ENCODE measurements around the gene GUCA2B. TPM values are rescaled to one million over a fixed set of nuclear protein-coding genes. Genes with fewer than 3 reads are reported as not detected.
A peak's percentile ranks its signal among the peaks of the same experiment; 100 is the strongest.

Gene GUCA2B
- total and polyA plus RNA-seq, 4 donors, result 1.7 to 3.3 TPM; not detected in 2

GRCh38 chr1:42175314-42176054 lies 22.3 kb downstream of the GUCA2B start:
- Histone ChIP-seq H3K36me3 (ENCODE audit: control insufficient read depth in 4 of 4, insufficient read depth in 3 of 4, low read depth in 1 of 4, low read length in 3 of 4) (peaks cover 0 to 3% (median 0%) of the 10 kb centered on the region in 4 donors), H3K9me3 (ENCODE audit: control insufficient read depth in 4 of 4, low read length in 3 of 4) (no peaks in the 10 kb centered on the region), H3K9ac (ENCODE audit: low read depth in 1 of 2, low read length in 2 of 2) (no peak overlapping the region), H3K4me1 (ENCODE audit: control insufficient read depth in 4 of 4, insufficient read depth in 4 of 4, low read length in 3 of 4) (peaks cover 11 to 29% (median 20%) of the 10 kb centered on the region in 4 donors), H3K27ac (ENCODE audit: low read depth in 1 of 2, low read length in 2 of 2) (no peak overlapping the region), H3K27me3 (ENCODE audit: control insufficient read depth in 4 of 4, insufficient read depth in 4 of 4, low read length in 3 of 4) (no peaks in the 10 kb centered on the region), H3K4me3 (ENCODE audit: low read depth in 1 of 3, low read length in 3 of 3) (no peak overlapping the region)
- no peak for TF ChIP-seq ATF3 (IDR thresholded peaks at IDR 0.05)
- no peak for TF ChIP-seq MAX (IDR thresholded peaks at IDR 0.05)
- TF ChIP-seq HNF4A (conservative IDR thresholded peaks at IDR 0.05), result no peak
- no peak for TF ChIP-seq REST (IDR thresholded peaks at IDR 0.05)
- TF ChIP-seq ZBTB33 (IDR thresholded peaks at IDR 0.05), result no peak
- TF ChIP-seq RXRA (IDR thresholded peaks at IDR 0.05), result no peak
- 96% methylated on average over 7 of the region's 7 CpGs for WGBS
- no peak for DNase-seq (ENCODE audit: low spot score)

GRCh38 chr1:42176902-42177519 lies 23.8 kb downstream of the GUCA2B start:
- H3K36me3 ChIP-seq (ENCODE audit: control insufficient read depth in 4 of 4, insufficient read depth in 3 of 4, low read depth in 1 of 4, low read length in 3 of 4), result peaks cover 0 to 12% (median 4%) of the 10 kb centered on the region in 4 donors
- 71% methylated on average over 4 of the region's 4 CpGs for WGBS

More at GRCh38 chr1:42176902-42177519, 23.8 kb downstream of the GUCA2B start:
- TF ChIP-seq NR2F2 (IDR thresholded peaks at IDR 0.05), result no peak
- peak; percentile 83 to 87 for TF ChIP-seq RAD21 (IDR thresholded peaks at IDR 0.05)
- no peak for TF ChIP-seq ZBTB33 (IDR thresholded peaks at IDR 0.05)
- TF ChIP-seq CTCF (IDR thresholded peaks at IDR 0.05; ENCODE audit: low read depth, low read length, missing input control), result peak; percentile 57
- TF ChIP-seq RXRA (IDR thresholded peaks at IDR 0.05), result no peak
- TF ChIP-seq YY1 (IDR thresholded peaks at IDR 0.05), result no peak
- DNase-seq (ENCODE audit: low spot score), result no peak
- Histone ChIP-seq H3K9me3 (ENCODE audit: control insufficient read depth in 4 of 4, low read length in 3 of 4) (no peaks in the 10 kb centered on the region), H3K27me3 (ENCODE audit: control insufficient read depth in 4 of 4, insufficient read depth in 4 of 4, low read length in 3 of 4) (no peaks in the 10 kb centered on the region), H3K27ac (ENCODE audit: low read depth in 1 of 2, low read length in 2 of 2) (no peak overlapping the region), H3K4me1 (ENCODE audit: control insufficient read depth in 4 of 4, insufficient read depth in 4 of 4, low read length in 3 of 4) (peaks cover 11 to 29% (median 20%) of the 10 kb centered on the region in 4 donors), H3K4me3 (ENCODE audit: low read depth in 1 of 3, low read length in 3 of 3) (no peak overlapping the region), H3K9ac (ENCODE audit: low read depth in 1 of 2, low read length in 2 of 2) (no peak overlapping the region)

Data from liver (tissue), 9 donors.